Epidermal melanocyte (primary cell): ENCODE results near the gene DUSP22.
"Not testable (repeated sequence)": the region's sequence is repeated elsewhere in the genome, so short reads cannot be mapped to it uniquely, and the experiment has no call there.

ENCODE experiments used
- DNase-seq: peaks from one replicate; pipeline ENCODE4 v3.0.0; 2011; ENCODE audit warnings: low spot score; ENCODE audit not compliant: insufficient read length

The DUSP22 gene

DNA sequence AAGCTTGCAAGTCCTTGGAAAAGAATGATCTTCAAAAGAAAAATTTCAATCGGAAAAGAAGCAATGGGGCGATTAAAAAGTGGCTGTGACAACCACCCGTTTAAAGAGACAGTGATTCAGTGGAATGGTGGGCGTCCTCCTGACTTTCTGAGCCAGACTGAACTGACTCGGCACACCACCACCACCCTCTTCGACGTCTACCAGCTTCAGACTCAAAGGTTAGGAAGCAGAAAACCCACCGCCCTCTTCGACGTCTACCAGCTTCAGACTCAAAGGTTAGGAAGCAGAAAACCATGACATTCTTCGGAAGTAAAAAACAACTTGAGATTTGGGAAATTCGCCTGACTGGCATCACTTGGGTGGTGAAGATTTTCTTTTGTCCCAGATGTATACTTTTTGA, 71.0 kb downstream of the DUSP22 start:
- DNase-seq: no peak

GRCh38 chr6:363909-364308, 71.6 kb downstream of the DUSP22 start:
- DNase-seq: no peak

- DNase-seq: no peak
Measured at GRCh38 chr6:364609-365540, 72.6 kb downstream of the DUSP22 start.

DNA sequence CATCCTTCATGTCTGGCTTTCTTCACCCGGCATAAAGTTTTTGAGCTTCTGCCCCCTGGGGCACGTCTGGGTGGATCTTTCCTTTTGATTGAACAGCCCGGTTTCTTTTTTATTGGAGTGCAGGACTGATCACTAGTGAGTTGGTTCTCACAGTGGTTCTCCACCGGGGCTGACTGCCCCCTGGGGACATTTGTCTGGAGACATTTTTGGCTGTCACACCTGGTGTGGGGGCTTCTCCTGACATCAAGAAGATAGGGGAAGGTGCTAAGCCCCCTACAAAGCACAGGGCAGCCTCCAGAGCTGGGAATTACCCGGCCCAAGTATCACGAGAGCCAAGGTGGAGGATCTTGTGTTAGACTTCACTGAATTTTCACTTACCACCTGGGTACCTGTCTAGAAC, 73.5 kb downstream of the DUSP22 start:
- DNase-seq: no peak

GRCh38 chr6:366389-367297, 74.4 kb downstream of the DUSP22 start:
- DNase-seq: no peak

GRCh38 chr6:367298-367794, 75.1 kb downstream of the DUSP22 start:
- no peak for DNase-seq

GRCh38 chr6:367891-368630, 75.8 kb downstream of the DUSP22 start:
- DNase-seq: no peak

GRCh38 chr6:369559-370431, 77.5 kb downstream of the DUSP22 start:
- no peak for DNase-seq

DNA sequence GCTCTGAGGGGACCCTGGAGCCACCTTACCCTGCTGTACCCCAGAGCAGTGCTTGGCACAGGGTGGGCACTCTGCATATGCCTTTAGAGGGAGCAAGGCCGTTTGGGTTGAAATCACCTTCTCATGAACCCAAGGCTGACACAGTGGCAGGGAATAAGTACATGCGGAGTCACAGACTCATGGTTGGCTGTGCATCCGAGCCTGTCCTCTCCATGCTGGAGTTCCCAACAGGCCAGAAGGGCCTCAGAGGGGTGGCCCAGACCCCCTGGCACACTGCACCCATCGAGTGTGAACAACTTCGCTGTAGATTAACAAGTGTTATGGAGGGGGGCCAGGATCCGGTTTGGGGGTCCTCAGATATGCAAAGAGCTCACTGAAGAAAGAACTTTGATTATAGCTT, 78.3 kb downstream of the DUSP22 start:
- no peak for DNase-seq

DNA sequence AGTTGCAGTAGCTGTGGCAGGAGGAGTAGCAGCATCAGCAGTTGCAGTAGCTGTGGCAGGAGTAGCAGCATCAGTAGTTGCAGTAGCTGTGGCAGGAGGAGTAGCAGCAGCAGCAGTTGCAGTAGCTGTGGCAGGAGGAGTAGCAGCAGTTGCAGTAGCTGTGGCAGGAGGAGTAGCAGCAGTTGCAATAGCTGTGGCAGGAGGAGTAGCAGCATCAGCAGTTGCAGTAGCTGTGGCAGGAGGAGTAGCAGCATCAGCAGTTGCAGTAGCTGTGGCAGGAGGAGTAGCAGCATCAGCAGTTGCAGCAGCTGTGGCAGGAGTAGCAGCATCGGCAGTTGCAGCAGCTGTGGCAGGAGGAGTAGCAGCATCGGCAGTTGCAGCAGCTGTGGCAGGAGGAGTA, 79.6 kb downstream of the DUSP22 start:
- DNase-seq: not testable (repeated sequence)

DNA sequence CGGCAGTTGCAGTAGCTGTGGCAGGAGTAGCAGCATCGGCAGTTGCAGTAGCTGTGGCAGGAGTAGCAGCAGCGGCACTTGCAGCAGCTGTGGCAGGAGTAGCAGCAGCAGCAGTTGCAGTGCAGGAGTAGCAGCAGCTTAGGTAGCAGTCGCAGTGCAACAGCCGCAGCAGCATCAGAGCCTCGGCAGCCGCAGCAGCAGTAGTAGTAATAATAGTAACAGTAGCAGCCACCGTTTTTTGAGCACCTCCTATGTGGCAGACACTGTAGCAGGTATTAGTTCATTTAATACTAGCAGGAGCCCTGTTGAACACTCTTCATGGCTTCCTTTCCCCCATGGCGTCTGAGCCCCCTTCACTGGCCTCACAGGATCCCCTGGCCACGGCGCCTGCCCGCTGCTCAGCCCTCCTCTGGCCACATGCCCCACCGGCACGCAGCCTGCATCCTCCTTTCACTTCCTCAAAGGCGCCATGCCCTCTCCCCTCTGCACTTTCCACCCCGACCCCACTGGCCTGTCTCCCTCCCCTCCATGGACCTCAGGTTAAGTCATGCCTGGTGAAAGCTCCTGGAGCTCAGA, 80.1 kb downstream of the DUSP22 start:
- DNase-seq: no peak

DNA sequence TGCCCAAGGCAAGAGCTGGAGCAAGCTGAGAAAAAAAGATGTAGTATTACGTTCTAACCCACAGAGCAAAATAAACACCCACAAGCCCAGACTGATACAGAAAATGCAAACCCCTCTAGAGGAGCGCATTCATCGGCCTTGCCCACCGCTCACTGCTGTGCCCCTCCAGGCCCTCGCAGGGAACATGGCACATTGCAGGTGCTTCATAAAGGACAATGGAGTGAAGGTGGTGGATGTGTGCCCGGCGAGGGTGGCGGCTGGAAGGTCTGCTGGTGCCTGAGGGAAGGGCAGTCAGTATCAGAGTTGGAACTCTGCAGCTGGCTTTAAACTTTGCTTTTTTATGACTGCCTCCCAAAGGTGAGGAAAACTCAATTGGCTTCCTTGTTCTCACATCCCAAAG, 80.7 kb downstream of the DUSP22 start:
- no peak for DNase-seq

DNA sequence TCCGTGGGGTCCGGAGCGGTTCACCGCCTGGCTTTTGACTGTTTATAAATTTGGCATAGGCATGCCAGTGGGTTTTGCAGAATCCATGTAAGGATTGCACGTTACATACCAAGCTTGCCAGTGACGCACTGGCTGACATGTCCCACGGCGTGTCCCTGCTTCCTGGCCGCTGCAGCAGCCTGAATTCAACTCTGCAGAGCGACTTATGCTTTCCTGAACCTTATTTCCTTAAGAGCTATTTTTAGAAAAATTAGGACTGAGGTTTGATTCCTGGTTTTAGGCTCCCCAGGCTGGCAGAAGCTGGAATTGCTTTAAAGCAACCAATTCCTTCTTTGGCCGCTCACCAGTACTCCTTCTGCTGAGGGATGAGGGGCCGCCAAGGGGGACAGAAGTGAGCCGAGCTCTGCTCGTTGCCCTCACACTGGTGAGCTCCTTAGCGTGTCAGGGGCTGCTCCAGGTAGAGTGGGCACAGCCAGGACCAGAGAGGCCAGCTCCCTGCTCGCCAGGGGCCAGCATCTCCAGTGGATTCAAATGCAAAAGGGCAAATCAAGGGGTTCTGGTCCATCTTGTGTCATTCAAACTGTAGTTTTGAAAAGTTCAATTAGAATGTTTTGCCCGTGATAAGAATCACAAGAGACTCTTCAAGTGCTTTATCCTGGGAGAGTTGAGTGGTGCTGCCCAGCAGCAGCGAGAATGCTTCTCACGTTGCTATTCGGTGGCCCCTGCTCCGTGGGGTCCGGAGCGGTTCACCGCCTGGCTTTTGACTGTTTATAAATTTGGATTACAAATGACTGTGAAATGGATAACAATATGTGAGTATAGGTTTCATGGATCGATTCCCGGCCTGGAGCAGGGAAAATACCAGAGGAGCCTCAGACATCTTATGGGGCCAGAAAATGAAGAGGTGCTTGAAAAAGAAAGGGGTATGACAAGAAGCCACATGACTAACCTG, 81.8 kb downstream of the DUSP22 start:
- no peak for DNase-seq

GRCh38 chr6:374956-375355, 82.7 kb downstream of the DUSP22 start:
- no peak for DNase-seq

DNA sequence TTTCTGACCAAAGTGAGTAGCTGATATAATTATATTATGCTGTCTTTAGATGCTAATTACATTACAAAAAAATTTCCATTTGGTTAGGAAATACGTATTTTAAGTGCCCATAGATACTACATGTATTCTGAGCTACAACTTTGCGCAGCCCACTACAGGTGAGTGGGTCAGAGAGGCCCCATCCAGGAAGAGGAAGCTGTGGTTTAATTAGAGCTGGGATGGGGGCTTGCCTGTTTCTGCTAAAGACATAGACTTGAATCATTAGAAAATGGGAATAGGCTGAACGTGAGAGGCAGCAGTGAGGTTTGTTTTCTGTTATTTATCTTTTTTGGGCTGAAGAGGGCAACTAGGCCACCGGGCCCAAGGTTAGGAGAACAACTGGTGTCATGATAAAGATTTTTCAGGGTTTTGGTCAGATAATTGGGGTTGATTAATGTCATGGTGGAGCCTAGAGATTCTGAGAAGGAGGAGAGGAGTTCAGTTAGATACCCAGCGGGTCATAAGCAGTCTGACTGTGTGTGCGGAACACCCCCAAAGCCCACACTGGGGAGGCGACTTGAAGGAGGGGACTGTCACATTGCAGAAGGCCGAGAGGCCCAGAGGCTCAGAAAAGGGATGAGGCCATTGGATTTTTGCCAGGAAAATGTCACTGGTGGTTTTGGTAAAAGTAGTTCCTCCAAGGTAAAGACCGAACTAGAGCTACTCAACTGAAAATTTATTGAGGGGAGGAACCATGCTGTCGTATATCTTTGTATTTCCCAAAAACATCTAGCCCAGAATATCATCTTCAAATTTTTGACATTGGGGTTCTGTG, 84.7 kb downstream of the DUSP22 start:
- no peak for DNase-seq

DNA sequence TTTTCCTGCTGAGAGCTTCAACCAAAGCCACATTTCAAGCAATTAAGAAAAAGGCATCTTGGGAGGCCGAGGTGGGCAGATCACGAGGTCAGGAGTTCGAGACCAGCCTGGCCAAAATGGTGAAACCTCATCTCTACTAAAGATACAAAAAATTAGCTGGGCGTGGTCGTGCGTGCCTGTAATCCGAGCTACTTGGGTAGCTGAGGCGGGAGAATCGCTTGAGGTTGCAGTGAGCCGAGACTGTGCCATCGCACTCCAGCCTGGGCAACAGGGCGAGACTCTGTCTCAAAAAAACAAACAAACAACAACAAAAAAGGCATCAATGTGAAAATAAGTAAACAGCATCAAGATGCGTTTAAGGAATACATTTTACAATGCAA, 85.3 kb downstream of the DUSP22 start:
- DNase-seq: not testable (repeated sequence)

DNA sequence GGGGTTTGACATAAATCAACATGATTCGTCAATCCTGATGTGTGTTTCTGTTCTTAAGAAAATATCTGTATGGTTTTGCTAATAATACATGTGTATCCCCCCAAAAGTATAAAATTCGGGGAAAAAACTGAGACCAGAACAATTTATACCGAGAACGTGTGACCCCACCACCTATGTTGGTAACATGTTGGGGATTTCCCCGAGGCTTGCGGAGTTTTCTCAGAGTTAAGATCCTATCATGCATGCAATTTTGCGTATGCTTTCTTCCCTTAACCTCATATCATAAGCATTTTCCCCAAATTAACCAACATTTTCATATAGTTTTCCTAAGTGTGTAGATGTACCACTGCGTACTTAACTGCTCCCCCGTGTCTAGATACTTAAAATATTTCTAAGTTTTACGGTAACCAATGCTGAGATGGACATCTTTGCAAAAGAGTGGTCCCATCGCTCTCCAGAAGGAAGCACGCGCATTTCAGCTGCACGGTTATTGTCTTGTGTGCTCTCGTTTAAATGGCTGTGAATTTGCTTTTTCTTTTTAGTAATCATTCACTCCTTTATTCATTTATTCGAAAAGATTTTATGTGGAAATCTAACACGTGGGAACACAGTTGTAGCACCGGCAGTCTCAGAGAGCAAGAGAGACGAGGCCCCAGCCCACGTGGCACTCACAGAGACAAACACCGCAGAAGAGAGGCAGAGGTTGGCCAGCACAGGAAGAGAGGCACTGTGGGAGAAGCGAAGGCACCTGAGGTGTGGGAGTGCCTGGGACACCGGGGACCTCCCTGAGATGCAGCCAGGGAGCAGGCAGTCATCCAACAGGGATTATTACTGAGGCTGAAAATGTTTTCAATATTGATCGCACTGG, 86.0 kb downstream of the DUSP22 start:
- no peak for DNase-seq
